Smooth muscle cell (in vitro differentiated cells): ENCODE data around the gene TUFT1. TPM values are rescaled to one million over a fixed set of nuclear protein-coding genes. Genes with fewer than 3 reads are reported as not detected.

Experiments used
- DNase-seq: peaks from one replicate; lab custom pipeline; 2025; ENCODE audit not compliant: unreplicated experiment; lab: John Stamatoyannopoulos, UW
- H2AFZ ChIP-seq: fragments of 200-600 bp; sonication (generic); 2 replicates; pipeline ENCODE4 v1.6.0; 2016; ENCODE audit warnings: antibody characterized with exemption, low read depth, mild to moderate bottlenecking
- H3F3A ChIP-seq: fragments of 200-600 bp; sonication (generic); 2 replicates; pipeline ENCODE4 v1.6.0; 2017; ENCODE audit warnings: antibody characterized with exemption, low read depth
- H3K27ac ChIP-seq: fragments of 200-600 bp; sonication (generic); 2 replicates; pipeline ENCODE4 v1.5.1; 2016; ENCODE audit warnings: low read depth, mild to moderate bottlenecking
- H3K27me3 ChIP-seq: fragments of 200-600 bp; sonication (generic); 2 replicates; pipeline ENCODE4 v1.6.1; 2016; ENCODE audit warnings: low read depth, mild to moderate bottlenecking
- H3K36me3 ChIP-seq: fragments of 200-600 bp; sonication (generic); 2 replicates; pipeline ENCODE4 v1.5.1; 2016; ENCODE audit warnings: low read depth
- H3K4me1 ChIP-seq: fragments of 200-600 bp; sonication (generic); 2 replicates; pipeline ENCODE4 v1.5.1; 2016; ENCODE audit warnings: low read depth
- H3K4me2 ChIP-seq: fragments of 200-600 bp; sonication (generic); 2 replicates; pipeline ENCODE4 v1.6.0; 2016; ENCODE audit warnings: mild to moderate bottlenecking
- H3K4me3 ChIP-seq: fragments of 200-600 bp; sonication (generic); 2 replicates; pipeline ENCODE4 v1.5.1; 2016; ENCODE audit warnings: mild to moderate bottlenecking
- H3K79me2 ChIP-seq: fragments of 200-600 bp; sonication (generic); 2 replicates; pipeline ENCODE4 v1.6.0; 2016; ENCODE audit warnings: low read depth, mild to moderate bottlenecking
- H3K9ac ChIP-seq: fragments of 200-600 bp; sonication (generic); 2 replicates; pipeline ENCODE4 v1.6.0; 2016; ENCODE audit warnings: low read depth
- H3K9me3 ChIP-seq: fragments of 200-600 bp; sonication (generic); replicated peaks from 2 replicates; pipeline ENCODE4 v1.5.1; 2016; ENCODE audit warnings: low read depth
- H4K20me1 ChIP-seq: fragments of 200-600 bp; sonication (generic); 2 replicates; pipeline ENCODE4 v1.6.0; 2016; ENCODE audit warnings: low read depth
- CTCF ChIP-seq: fragments of 200-600 bp; sonication (generic); IDR thresholded peaks from 2 replicates; pipeline ENCODE4 v1.5.1; 2017; ENCODE audit warnings: borderline replicate concordance, mild to moderate bottlenecking, antibody characterized with exemption; ENCODE audit not compliant: insufficient read depth, poor library complexity, severe bottlenecking
- WGBS: methylation state at CpG from one replicate; pipeline ENCODE4 v1.1.7; 2016; ENCODE audit warnings: low lambda C conversion rate; 5-methylcytosine and 5-hydroxymethylcytosine counted together
- polyA plus RNA-seq: library from polyadenylated mRNA; unstranded; fragments of >200 nt; fragmentation: Nextera tagmentation; extraction: Ambion mirVana; gene quantifications from 2 replicates; pipeline ENCODE4 v1.2.1, GENCODE V29; 2016
- total RNA-seq: library from RNA; depleted of rRNA; stranded (reverse); fragments of >200 nt; gene quantifications from 2 replicates; pipeline ENCODE4 v1.2.3, GENCODE V29; 2014

TUFT1 gene
- total and polyA plus RNA-seq, 2 experiments from 2014 or later, result 15.1 to 20.0 TPM

- no peaks in the 10 kb centered on the region for H3K36me3 ChIP-seq
- 96% methylated on average over 4 of the region's 4 CpGs for WGBS
- peaks cover 4% of the 10 kb centered on the region for H3F3A ChIP-seq
These were observed 24.8 kb upstream of the TUFT1 start for GRCh38 chr1:151515265-151515664.

GRCh38 chr1:151516031-151516511, 24.0 kb upstream of the TUFT1 start:
- 54% methylated on average over 1 of the region's 1 CpG for WGBS
- peak overlapping the region; percentile 19 for H3K27ac ChIP-seq
- H4K20me1 ChIP-seq, result no peaks in the 10 kb centered on the region
- no peaks in the 10 kb centered on the region for H3K9me3 ChIP-seq
- H3K27me3 ChIP-seq, result no peaks in the 10 kb centered on the region
- H2AFZ ChIP-seq, result no peak overlapping the region
- no peak overlapping the region for H3K9ac ChIP-seq
- no peak for DNase-seq
- TF ChIP-seq CTCF, result no peak
- no peaks in the 10 kb centered on the region for H3F3A ChIP-seq
- H3K4me1 ChIP-seq, result peaks cover 23% of the 10 kb centered on the region
- H3K36me3 ChIP-seq, result no peaks in the 10 kb centered on the region
- no peaks in the 10 kb centered on the region for H3K79me2 ChIP-seq
- no peak overlapping the region for H3K4me3 ChIP-seq
- no peak overlapping the region for H3K4me2 ChIP-seq

More at GRCh38 chr1:151515265-151515664, 24.8 kb upstream of the TUFT1 start:
- no peaks in the 10 kb centered on the region for H3K9me3 ChIP-seq
- no peak overlapping the region for H3K4me3 ChIP-seq
- no peak overlapping the region for H3K4me2 ChIP-seq
- TF ChIP-seq CTCF, result no peak
- no peak overlapping the region for H3K9ac ChIP-seq
- no peak for DNase-seq
- H3K27me3 ChIP-seq, result peaks cover 4% of the 10 kb centered on the region
- H4K20me1 ChIP-seq, result no peaks in the 10 kb centered on the region
- peaks cover 28% of the 10 kb centered on the region for H3K4me1 ChIP-seq
- no peak overlapping the region for H2AFZ ChIP-seq
- no peak overlapping the region for H3K27ac ChIP-seq
- H3K79me2 ChIP-seq, result no peaks in the 10 kb centered on the region

GRCh38 chr1:151518431-151518830, 21.7 kb upstream of the TUFT1 start:
- peaks cover 6% of the 10 kb centered on the region for H3K4me1 ChIP-seq
- H3K9ac ChIP-seq, result no peak overlapping the region
- H3K4me3 ChIP-seq, result no peak overlapping the region
- H3F3A ChIP-seq, result no peaks in the 10 kb centered on the region
- no peaks in the 10 kb centered on the region for H3K79me2 ChIP-seq
- no peaks in the 10 kb centered on the region for H3K36me3 ChIP-seq
- H3K27me3 ChIP-seq, result no peaks in the 10 kb centered on the region
- no peak for DNase-seq
- H3K9me3 ChIP-seq, result no peaks in the 10 kb centered on the region
- no peak overlapping the region for H2AFZ ChIP-seq
- H4K20me1 ChIP-seq, result no peaks in the 10 kb centered on the region
- 94% methylated on average over 12 of the region's 12 CpGs for WGBS
- no peak for TF ChIP-seq CTCF
- no peak overlapping the region for H3K4me2 ChIP-seq
- H3K27ac ChIP-seq, result no peak overlapping the region

GRCh38 chr1:151518936-151519335, 21.2 kb upstream of the TUFT1 start:
- WGBS, result 97% methylated on average over 15 of the region's 15 CpGs
- no peak overlapping the region for H3K4me2 ChIP-seq
- no peak overlapping the region for H3K27ac ChIP-seq
- no peaks in the 10 kb centered on the region for H3K79me2 ChIP-seq
- no peaks in the 10 kb centered on the region for H3K27me3 ChIP-seq
- H3K9me3 ChIP-seq, result no peaks in the 10 kb centered on the region
- no peaks in the 10 kb centered on the region for H4K20me1 ChIP-seq
- H3K4me1 ChIP-seq, result peaks cover 1% of the 10 kb centered on the region
- H3K36me3 ChIP-seq, result no peaks in the 10 kb centered on the region
- DNase-seq, result no peak
- no peak overlapping the region for H3K4me3 ChIP-seq
- TF ChIP-seq CTCF, result no peak
- no peak overlapping the region for H2AFZ ChIP-seq
- H3F3A ChIP-seq, result no peaks in the 10 kb centered on the region
- no peak overlapping the region for H3K9ac ChIP-seq
